Measurements from ENCODE around the gene LMO1. TPM values are rescaled to one million over a fixed set of nuclear protein-coding genes. Genes with fewer than 3 reads are reported as not detected.

The LMO1 gene
- total RNA-seq, 1 experiment from 2014 or later = 0.27 TPM

DNA sequence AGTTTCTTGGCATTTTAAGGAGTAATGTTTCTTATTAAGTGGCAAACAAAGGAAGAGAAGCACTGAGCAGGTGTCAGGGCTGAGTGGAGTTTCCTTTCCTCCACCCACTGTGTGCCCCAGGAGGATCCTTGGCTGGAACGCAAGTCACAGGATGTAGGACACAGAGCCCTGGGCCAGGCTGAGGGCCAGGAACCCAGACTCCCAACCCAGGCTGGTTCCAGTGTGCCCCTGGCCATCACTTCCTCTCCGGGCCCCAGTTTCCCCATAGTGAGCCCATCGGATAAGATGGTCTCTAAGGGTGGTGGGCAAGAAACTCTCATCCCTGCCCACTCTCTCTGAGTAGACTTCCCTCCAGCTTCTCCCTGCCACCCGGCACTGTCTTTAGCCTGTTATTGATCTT lies 45.3 kb downstream of the LMO1 start:
- BruUV-seq (replicated peaks) = no TSS peak
- Histone ChIP-seq H3K9ac (ENCODE audit: low read length) (no peak overlapping the region), H3K9me3 (ENCODE audit: control insufficient read depth in 1 of 2, insufficient read depth in 1 of 2, low read depth in 1 of 2, low read length in 2 of 2) (no peaks in the 10 kb centered on the region), H3K27me3 (ENCODE audit: insufficient read depth, low read length) (no peaks in the 10 kb centered on the region), H4K20me1 (ENCODE audit: insufficient read depth) (no peaks in the 10 kb centered on the region), H3K36me3 (ENCODE audit: control insufficient read depth in 1 of 2, insufficient read depth in 2 of 2, low read length in 2 of 2) (no peaks in the 10 kb centered on the region), H3K4me3 (replicated peaks in 1 of 2; ENCODE audit: low read depth in 1 of 2, low read length in 2 of 2) (no peak overlapping the region), H3K9me2 (ENCODE audit: insufficient read depth) (no peaks in the 10 kb centered on the region), H2AFZ (ENCODE audit: low read depth, low read length, poor library complexity, severe bottlenecking) (no peak overlapping the region), H3K4me1 (ENCODE audit: control insufficient read depth in 1 of 2, insufficient read depth in 2 of 2, low read length in 2 of 2) (no peaks in the 10 kb centered on the region), H3K4me2 (ENCODE audit: low read length) (no peak overlapping the region), H3K79me2 (ENCODE audit: insufficient read depth, low read length) (no peaks in the 10 kb centered on the region), H3K27ac (ENCODE audit: low read depth, low read length) (no peak overlapping the region)
- ChIA-PET POLR2A (no interaction called here), CTCF (interaction anchor here (6.6 kb wide), 1 partner anchor 349 kb away, joined by 27 read pairs; no protein-coding TSS in a partner anchor), RAD21 (ENCODE audit: low non-redundant PET in 1 of 2, low total read pairs in 2 of 2, uncharacterized antibody in 2 of 2, unreplicated experiment in 2 of 2) (no interaction called here)
- no peak for TF ChIP-seq JUND (IDR thresholded peaks at IDR 0.05)
- no peak for TF ChIP-seq ZFX (IDR thresholded peaks at IDR 0.05)
- TF ChIP-seq POLR2A (IDR thresholded peaks at IDR 0.05; ENCODE audit: borderline replicate concordance, extremely low read depth, insufficient read depth, insufficient read length) = no peak
- TF ChIP-seq YY1 (IDR thresholded peaks at IDR 0.05; ENCODE audit: extremely low read depth, insufficient replicate concordance, low read depth, low read length) = no peak
- no peak for TF ChIP-seq SRF (IDR thresholded peaks at IDR 0.05; ENCODE audit: low read depth)
- no peak for DNase-seq (ENCODE audit: low read depth, low spot score)
- intact Hi-C loops (cut with micrococcal nuclease) = no loop called here
- ATAC-seq = no peak

DNA sequence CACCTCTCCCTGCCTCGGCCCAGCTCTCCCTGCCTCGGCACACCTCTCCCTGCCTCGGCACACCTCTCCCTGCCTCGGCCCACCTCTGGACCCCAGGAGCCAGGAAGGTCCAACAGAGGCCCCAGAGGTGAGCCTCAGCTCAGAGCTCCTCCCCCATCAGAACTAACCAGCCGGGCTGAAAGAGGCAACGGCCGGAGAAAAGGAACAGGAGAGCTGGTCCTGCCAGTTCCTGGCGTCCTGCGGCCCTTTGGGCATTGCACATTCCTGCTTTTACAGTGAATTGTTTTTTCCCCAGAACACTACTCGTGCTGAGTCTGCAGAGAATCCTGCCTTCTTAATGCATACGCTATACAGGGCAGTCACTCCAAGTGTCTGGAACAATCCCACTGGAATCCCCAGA lies 45.8 kb downstream of the LMO1 start:
- no peak overlapping the region for H3K27ac ChIP-seq (ENCODE audit: low read depth, low read length)
- no peak for TF ChIP-seq SIN3A (IDR thresholded peaks at IDR 0.05; ENCODE audit: low read depth)
- TF ChIP-seq EZH2phosphoT487 (IDR thresholded peaks at IDR 0.05; ENCODE audit: borderline replicate concordance) = no peak
- no peak for TF ChIP-seq RAD21 (IDR thresholded peaks at IDR 0.05; ENCODE audit: low read depth)
- TF ChIP-seq ZBTB33 (IDR thresholded peaks at IDR 0.05; ENCODE audit: extremely low read depth, insufficient replicate concordance, low read length) = no peak
- TF ChIP-seq, protein P1, sequence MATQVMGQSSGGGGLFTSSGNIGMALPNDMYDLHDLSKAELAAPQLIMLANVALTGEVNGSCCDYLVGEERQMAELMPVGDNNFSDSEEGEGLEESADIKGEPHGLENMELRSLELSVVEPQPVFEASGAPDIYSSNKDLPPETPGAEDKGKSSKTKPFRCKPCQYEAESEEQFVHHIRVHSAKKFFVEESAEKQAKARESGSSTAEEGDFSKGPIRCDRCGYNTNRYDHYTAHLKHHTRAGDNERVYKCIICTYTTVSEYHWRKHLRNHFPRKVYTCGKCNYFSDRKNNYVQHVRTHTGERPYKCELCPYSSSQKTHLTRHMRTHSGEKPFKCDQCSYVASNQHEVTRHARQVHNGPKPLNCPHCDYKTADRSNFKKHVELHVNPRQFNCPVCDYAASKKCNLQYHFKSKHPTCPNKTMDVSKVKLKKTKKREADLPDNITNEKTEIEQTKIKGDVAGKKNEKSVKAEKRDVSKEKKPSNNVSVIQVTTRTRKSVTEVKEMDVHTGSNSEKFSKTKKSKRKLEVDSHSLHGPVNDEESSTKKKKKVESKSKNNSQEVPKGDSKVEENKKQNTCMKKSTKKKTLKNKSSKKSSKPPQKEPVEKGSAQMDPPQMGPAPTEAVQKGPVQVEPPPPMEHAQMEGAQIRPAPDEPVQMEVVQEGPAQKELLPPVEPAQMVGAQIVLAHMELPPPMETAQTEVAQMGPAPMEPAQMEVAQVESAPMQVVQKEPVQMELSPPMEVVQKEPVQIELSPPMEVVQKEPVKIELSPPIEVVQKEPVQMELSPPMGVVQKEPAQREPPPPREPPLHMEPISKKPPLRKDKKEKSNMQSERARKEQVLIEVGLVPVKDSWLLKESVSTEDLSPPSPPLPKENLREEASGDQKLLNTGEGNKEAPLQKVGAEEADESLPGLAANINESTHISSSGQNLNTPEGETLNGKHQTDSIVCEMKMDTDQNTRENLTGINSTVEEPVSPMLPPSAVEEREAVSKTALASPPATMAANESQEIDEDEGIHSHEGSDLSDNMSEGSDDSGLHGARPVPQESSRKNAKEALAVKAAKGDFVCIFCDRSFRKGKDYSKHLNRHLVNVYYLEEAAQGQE (IDR thresholded peaks at IDR 0.05; ENCODE audit: low read depth) = no peak
- TF ChIP-seq ZFX (IDR thresholded peaks at IDR 0.05) = no peak
- no peak for TF ChIP-seq EGR1 (IDR thresholded peaks at IDR 0.05; ENCODE audit: low read depth)
- no peak for TF ChIP-seq ELF1 (IDR thresholded peaks at IDR 0.05; ENCODE audit: borderline replicate concordance, low read depth)
- no peak for TF ChIP-seq POLR2AphosphoS5 (IDR thresholded peaks at IDR 0.05; ENCODE audit: low read depth, low read length)
- no peak for TF ChIP-seq CEBPB (IDR thresholded peaks at IDR 0.05; ENCODE audit: low read depth)
- TF ChIP-seq FOSL1 (IDR thresholded peaks at IDR 0.05; ENCODE audit: low read depth) = no peak
- TF ChIP-seq SRF (IDR thresholded peaks at IDR 0.05; ENCODE audit: low read depth) = no peak
- no peak for TF ChIP-seq MAX (IDR thresholded peaks at IDR 0.05)
- no peak for TF ChIP-seq EZH2 (IDR thresholded peaks at IDR 0.05)
- no peak for DNase-seq (ENCODE audit: low read depth, low spot score)
- no peak overlapping the region for H3K9ac ChIP-seq (ENCODE audit: low read length)
- H3K9me3 ChIP-seq (ENCODE audit: control insufficient read depth in 1 of 2, insufficient read depth in 1 of 2, low read depth in 1 of 2, low read length in 2 of 2) = no peaks in the 10 kb centered on the region
- no peaks in the 10 kb centered on the region for H3K27me3 ChIP-seq (ENCODE audit: insufficient read depth, low read length)
- H3K79me2 ChIP-seq (ENCODE audit: insufficient read depth, low read length) = no peaks in the 10 kb centered on the region
- ChIA-PET POLR2A (no interaction called here), CTCF (interaction anchor here (6.6 kb wide), 1 partner anchor 349 kb away, joined by 27 read pairs; no protein-coding TSS in a partner anchor), RAD21 (ENCODE audit: low non-redundant PET in 1 of 2, low total read pairs in 2 of 2, uncharacterized antibody in 2 of 2, unreplicated experiment in 2 of 2) (no interaction called here)
- no TSS peak for BruUV-seq (replicated peaks)
- intact Hi-C loops (cut with micrococcal nuclease) = no loop called here
- no peak for ATAC-seq
- H3K4me2 ChIP-seq (ENCODE audit: low read length) = no peak overlapping the region
- H3K4me1 ChIP-seq (ENCODE audit: control insufficient read depth in 1 of 2, insufficient read depth in 2 of 2, low read length in 2 of 2) = no peaks in the 10 kb centered on the region
- H2AFZ ChIP-seq (ENCODE audit: low read depth, low read length, poor library complexity, severe bottlenecking) = no peak overlapping the region
- H4K20me1 ChIP-seq (ENCODE audit: insufficient read depth) = no peaks in the 10 kb centered on the region
- no peaks in the 10 kb centered on the region for H3K9me2 ChIP-seq (ENCODE audit: insufficient read depth)
- no peaks in the 10 kb centered on the region for H3K36me3 ChIP-seq (ENCODE audit: control insufficient read depth in 1 of 2, insufficient read depth in 2 of 2, low read length in 2 of 2)
- H3K4me3 ChIP-seq (replicated peaks in 1 of 2; ENCODE audit: low read depth in 1 of 2, low read length in 2 of 2) = no peak overlapping the region

All from HCT116 (cell line).